Mesenchymal stem cell (in vitro differentiated cells and primary cell): Measurements from ENCODE around the gene MATN1.

ENCODE experiments used
- DNase-seq: peaks from one replicate; pipeline ENCODE4 v3.0.0-alpha.2; 2013
- H2AFZ ChIP-seq: one replicate; pipeline ENCODE4 v1.6.1; 2013; ENCODE audit warnings: low read depth, mild to moderate bottlenecking, control low read depth, inconsistent platforms, low read length, moderate library complexity
- H2AK5ac ChIP-seq: 2 replicates; pipeline ENCODE4 v1.6.1; 2013; ENCODE audit warnings: low read length, moderate library complexity, mild to moderate bottlenecking, inconsistent platforms; ENCODE audit not compliant: severe bottlenecking
- H2BK120ac ChIP-seq: one replicate; pipeline ENCODE4 v1.6.1; 2013; ENCODE audit warnings: low read depth, mild to moderate bottlenecking, inconsistent platforms, low read length, moderate library complexity
- H2BK12ac ChIP-seq, 2 experiments: one replicate each; pipeline ENCODE4 v1.6.1; 2013; ENCODE audit warnings: inconsistent platforms in 2 of 2, low read length in 2 of 2, mild to moderate bottlenecking in 2 of 2, moderate library complexity in 2 of 2, control low read depth in 1 of 2
- H2BK15ac ChIP-seq: one replicate; pipeline ENCODE4 v1.6.1; 2013; ENCODE audit warnings: mild to moderate bottlenecking, low read depth, inconsistent platforms; ENCODE audit not compliant: poor library complexity, severe bottlenecking
- H2BK5ac ChIP-seq: 2 replicates; pipeline ENCODE4 v1.6.1; 2013; ENCODE audit warnings: low read depth, mild to moderate bottlenecking, low read length, control low read depth, inconsistent platforms; ENCODE audit not compliant: poor library complexity, severe bottlenecking
- H3K14ac ChIP-seq, 2 experiments: one replicate each; pipeline ENCODE4 v1.6.1; 2013; ENCODE audit warnings: inconsistent platforms in 2 of 2, low read length in 2 of 2, control low read depth in 1 of 2, mild to moderate bottlenecking in 1 of 2, moderate library complexity in 1 of 2
- H3K18ac ChIP-seq, 2 experiments: one replicate each; pipeline ENCODE4 v1.6.1; 2013; ENCODE audit warnings: inconsistent platforms in 2 of 2, low read length in 2 of 2, control low read depth in 1 of 2, low read depth in 1 of 2, mild to moderate bottlenecking in 1 of 2
- H3K23ac ChIP-seq, 2 experiments: one replicate each; pipeline ENCODE4 v1.6.1; 2013; ENCODE audit warnings: inconsistent platforms in 2 of 2, low read length in 2 of 2, mild to moderate bottlenecking in 2 of 2, moderate library complexity in 2 of 2, control low read depth in 1 of 2
- H3K27ac ChIP-seq: 2 replicates; pipeline ENCODE4 v1.5.1; 2013; ENCODE audit warnings: mild to moderate bottlenecking, moderate library complexity, low read length, control low read depth, inconsistent platforms; ENCODE audit not compliant: poor library complexity, severe bottlenecking
- H3K27me3 ChIP-seq, 2 experiments: 2 replicates each; pipeline versions ENCODE4 v1.6.1 to v1.7.0; 2013; ENCODE audit warnings: low read length in 2 of 2, mild to moderate bottlenecking in 2 of 2, moderate library complexity in 2 of 2, control low read depth in 1 of 2, inconsistent platforms in 1 of 2; ENCODE audit not compliant: control insufficient read depth in 1 of 2, insufficient read depth in 1 of 2
- H3K36me3 ChIP-seq, 2 experiments: 2 replicates each; pipeline versions ENCODE4 v1.6.1 to v1.7.0; 2013; ENCODE audit warnings: low read length in 2 of 2, control low read depth in 1 of 2, inconsistent platforms in 1 of 2, low read depth in 1 of 2, mild to moderate bottlenecking in 1 of 2; ENCODE audit not compliant: insufficient read depth in 2 of 2, control insufficient read depth in 1 of 2
- H3K4ac ChIP-seq, 2 experiments: one replicate each; pipeline ENCODE4 v1.6.1; 2013; ENCODE audit warnings: inconsistent platforms in 2 of 2, low read length in 2 of 2, mild to moderate bottlenecking in 2 of 2, moderate library complexity in 2 of 2, control low read depth in 1 of 2, low read depth in 1 of 2
- H3K4me1 ChIP-seq: 2 replicates; pipeline ENCODE4 v1.6.1; 2013; ENCODE audit warnings: low read depth, low read length, control low read depth; ENCODE audit not compliant: control insufficient read depth, insufficient read depth
- H3K4me2 ChIP-seq: 2 replicates; pipeline ENCODE4 v1.6.1; 2013; ENCODE audit warnings: low read length, mild to moderate bottlenecking, inconsistent platforms; ENCODE audit not compliant: poor library complexity, severe bottlenecking
- H3K4me3 ChIP-seq, 2 experiments: 2 replicates each; pipeline versions ENCODE4 v1.5.1 to v1.7.0; 2013; ENCODE audit warnings: low read length in 2 of 2, mild to moderate bottlenecking in 2 of 2, control low read depth in 1 of 2, low read depth in 1 of 2; ENCODE audit not compliant: insufficient read depth in 1 of 2
- H3K79me1 ChIP-seq: replicated peaks from 2 replicates; pipeline ENCODE4 v1.6.1; 2013; ENCODE audit warnings: mild to moderate bottlenecking, control low read depth, low read length, inconsistent platforms; ENCODE audit not compliant: poor library complexity, severe bottlenecking
- H3K9ac ChIP-seq: 2 replicates; pipeline ENCODE4 v1.7.0; 2013; ENCODE audit warnings: mild to moderate bottlenecking, low read length, moderate library complexity
- H3K9me3 ChIP-seq: 2 replicates; pipeline ENCODE4 v1.7.0; 2013; ENCODE audit warnings: mild to moderate bottlenecking, low read length; ENCODE audit not compliant: control insufficient read depth
- H4K8ac ChIP-seq: one replicate; pipeline ENCODE4 v1.6.1; 2013; ENCODE audit warnings: inconsistent platforms, mild to moderate bottlenecking, low read length, moderate library complexity
- H4K91ac ChIP-seq: one replicate; pipeline ENCODE4 v1.6.1; 2013; ENCODE audit warnings: mild to moderate bottlenecking, low read length, inconsistent platforms
- WGBS: methylation state at CpG from one replicate; pipeline ENCODE4 v1.1.7; 2013; ENCODE audit warnings: mixed read lengths; 5-methylcytosine and 5-hydroxymethylcytosine counted together

MATN1 gene

GRCh38 chr1:30677471-30677870 lies 45.9 kb downstream of the MATN1 start:
- no peak overlapping the region for H2BK12ac ChIP-seq
- no peak overlapping the region for H2BK120ac ChIP-seq
- H4K8ac ChIP-seq: no peak overlapping the region
- peaks cover 27% of the 10 kb centered on the region for H3K9me3 ChIP-seq
- H2BK15ac ChIP-seq: no peak overlapping the region
- no peaks in the 10 kb centered on the region for H3K4me1 ChIP-seq
- no peak overlapping the region for H3K4ac ChIP-seq
- H4K91ac ChIP-seq: no peak overlapping the region
- H3K4me2 ChIP-seq: no peak overlapping the region
- no peaks in the 10 kb centered on the region for H3K36me3 ChIP-seq
- no peak overlapping the region for H3K14ac ChIP-seq
- H3K27me3 ChIP-seq: peaks cover 0 to 11% of the 10 kb centered on the region in 2 experiments
- no peak overlapping the region for H3K27ac ChIP-seq
- H3K9ac ChIP-seq: no peak overlapping the region
- H2AK5ac ChIP-seq: no peak overlapping the region
- H3K23ac ChIP-seq: no peak overlapping the region
- no peak for DNase-seq
- H3K18ac ChIP-seq: no peak overlapping the region
- H3K4me3 ChIP-seq: peak overlapping the region in 1 of 2 experiments; percentile 5
- H3K79me1 ChIP-seq: no peaks in the 10 kb centered on the region
- no peak overlapping the region for H2AFZ ChIP-seq
- H2BK5ac ChIP-seq: no peak overlapping the region
- 70% methylated on average over 2 of the region's 2 CpGs for WGBS

GRCh38 chr1:30675761-30676160 lies 47.6 kb downstream of the MATN1 start:
- no peak overlapping the region for H4K8ac ChIP-seq
- H4K91ac ChIP-seq: no peak overlapping the region
- H2AFZ ChIP-seq: no peak overlapping the region
- no peak overlapping the region for H2AK5ac ChIP-seq
- no peak overlapping the region for H2BK12ac ChIP-seq
- no peaks in the 10 kb centered on the region for H3K36me3 ChIP-seq
- no peak overlapping the region for H2BK5ac ChIP-seq
- H3K4me2 ChIP-seq: no peak overlapping the region
- no peaks in the 10 kb centered on the region for H3K79me1 ChIP-seq
- H3K4me1 ChIP-seq: no peaks in the 10 kb centered on the region
- H3K27ac ChIP-seq: no peak overlapping the region
- H3K18ac ChIP-seq: no peak overlapping the region
- no peak overlapping the region for H2BK120ac ChIP-seq
- H3K9me3 ChIP-seq: peaks cover 27% of the 10 kb centered on the region
- H3K4me3 ChIP-seq: no peak overlapping the region
- H3K14ac ChIP-seq: no peak overlapping the region
- peaks cover 0 to 4% of the 10 kb centered on the region in 2 experiments for H3K27me3 ChIP-seq
- DNase-seq: peak; percentile 2
- H3K23ac ChIP-seq: no peak overlapping the region
- no peak overlapping the region for H3K4ac ChIP-seq
- H2BK15ac ChIP-seq: no peak overlapping the region
- H3K9ac ChIP-seq: peak overlapping the region; percentile 74
- WGBS: 93% methylated on average over 1 of the region's 2 CpGs

- H3K27ac ChIP-seq: no peak overlapping the region
- no peak overlapping the region for H3K4ac ChIP-seq
Measured at GRCh38 chr1:30675289-30675688, 48.1 kb downstream of the MATN1 start.

GRCh38 chr1:30673395-30673794 lies 50.0 kb downstream of the MATN1 start:
- no peak for DNase-seq
- Histone ChIP-seq H3K27ac (no peak overlapping the region), H2BK5ac (no peak overlapping the region), H3K4ac (no peak overlapping the region), H3K9me3 (peaks cover 27% of the 10 kb centered on the region), H3K18ac (no peak overlapping the region), H3K23ac (no peak overlapping the region), H3K4me2 (no peak overlapping the region), H2BK15ac (no peak overlapping the region), H2AFZ (no peak overlapping the region), H2BK120ac (no peak overlapping the region), H4K91ac (no peak overlapping the region), H2BK12ac (no peak overlapping the region), H3K79me1 (no peaks in the 10 kb centered on the region), H3K14ac (no peak overlapping the region), H3K9ac (no peak overlapping the region), H3K27me3 (no peaks in the 10 kb centered on the region), H3K4me3 (peak overlapping the region in 1 of 2 experiments; percentile 5), H2AK5ac (no peak overlapping the region), H3K36me3 (no peaks in the 10 kb centered on the region), H3K4me1 (no peaks in the 10 kb centered on the region), H4K8ac (no peak overlapping the region)
- 79% methylated on average over 2 of the region's 3 CpGs for WGBS

More at GRCh38 chr1:30675289-30675688, 48.1 kb downstream of the MATN1 start:
- Histone ChIP-seq H3K9me3 (peaks cover 27% of the 10 kb centered on the region), H3K4me3 (no peak overlapping the region), H4K8ac (no peak overlapping the region), H2AFZ (no peak overlapping the region), H2BK12ac (no peak overlapping the region), H2BK15ac (no peak overlapping the region), H3K79me1 (no peaks in the 10 kb centered on the region), H2AK5ac (no peak overlapping the region), H3K9ac (peak overlapping the region; percentile 74), H2BK5ac (no peak overlapping the region), H2BK120ac (no peak overlapping the region), H3K23ac (no peak overlapping the region), H3K36me3 (no peaks in the 10 kb centered on the region), H3K27me3 (peaks cover 0 to 3% of the 10 kb centered on the region in 2 experiments), H3K4me1 (no peaks in the 10 kb centered on the region), H3K18ac (no peak overlapping the region), H3K14ac (no peak overlapping the region), H3K4me2 (no peak overlapping the region), H4K91ac (no peak overlapping the region)
- no peak for DNase-seq
- 76% methylated on average over 2 of the region's 2 CpGs for WGBS
